GM12873 (cell line): ENCODE results near the gene ILF2.

Experiments
- TF ChIP-seq, protein P1 (sequence below): IDR thresholded peaks from 2 replicates; pipeline ENCODE4 v1.5.1; 2012; ENCODE audit warnings: low read depth, mild to moderate bottlenecking, moderate library complexity, low read length, control low read depth; ENCODE audit not compliant: insufficient read depth; ENCODE audit errors: missing control alignments

ILF2 gene

DNA sequence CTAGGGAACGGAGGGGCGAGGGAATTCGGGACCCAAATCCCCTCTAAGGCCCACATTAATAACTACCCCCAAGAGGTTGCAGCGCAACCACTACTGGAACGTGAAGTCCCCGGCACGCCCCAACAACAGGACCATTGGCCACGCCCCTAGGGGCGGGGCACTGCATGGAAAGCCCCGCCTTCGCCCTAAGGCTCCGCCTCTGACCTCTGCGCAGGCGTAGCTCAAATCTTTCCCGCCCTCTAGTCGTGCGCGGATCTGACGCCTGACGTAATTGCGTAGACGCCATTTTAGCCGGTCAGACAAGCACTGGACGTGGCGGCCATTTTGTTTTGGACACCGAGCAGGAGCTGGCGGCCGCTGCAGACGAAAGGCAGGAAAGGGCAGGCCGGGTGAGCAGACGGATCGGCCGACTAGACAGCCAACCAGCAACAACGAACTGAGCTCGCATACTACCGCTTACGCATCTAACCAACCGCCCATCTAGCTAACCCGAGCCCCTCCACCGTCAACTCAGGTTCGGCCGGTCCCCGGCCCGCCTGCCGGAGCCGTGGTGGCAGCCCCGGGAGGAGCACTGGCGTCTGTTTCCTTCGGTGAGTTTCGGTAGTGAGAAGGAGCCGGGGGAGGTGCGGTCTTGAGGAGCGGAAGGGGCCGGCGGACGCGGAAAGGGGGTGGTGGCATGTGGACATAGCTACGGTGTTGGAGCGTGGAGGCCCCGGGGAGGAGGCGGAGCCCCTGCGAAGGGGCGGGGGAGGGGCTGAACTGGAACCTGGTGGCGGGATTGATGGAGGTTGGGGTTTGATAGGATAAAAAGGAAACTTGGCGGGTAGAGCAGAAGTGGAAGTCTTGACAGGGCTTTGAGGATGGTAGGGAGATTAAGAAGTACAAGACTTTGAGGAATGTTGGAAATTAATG lies 36.8 kb downstream of the ILF2 start, which contains the start of gene CHTOP:
Gene CHTOP, plus strand, starts transcription at position 313 of the 912 bp plus-strand sequence. CDS start 2,523 bp downstream, outside the sequence.
- TF ChIP-seq, protein P1, sequence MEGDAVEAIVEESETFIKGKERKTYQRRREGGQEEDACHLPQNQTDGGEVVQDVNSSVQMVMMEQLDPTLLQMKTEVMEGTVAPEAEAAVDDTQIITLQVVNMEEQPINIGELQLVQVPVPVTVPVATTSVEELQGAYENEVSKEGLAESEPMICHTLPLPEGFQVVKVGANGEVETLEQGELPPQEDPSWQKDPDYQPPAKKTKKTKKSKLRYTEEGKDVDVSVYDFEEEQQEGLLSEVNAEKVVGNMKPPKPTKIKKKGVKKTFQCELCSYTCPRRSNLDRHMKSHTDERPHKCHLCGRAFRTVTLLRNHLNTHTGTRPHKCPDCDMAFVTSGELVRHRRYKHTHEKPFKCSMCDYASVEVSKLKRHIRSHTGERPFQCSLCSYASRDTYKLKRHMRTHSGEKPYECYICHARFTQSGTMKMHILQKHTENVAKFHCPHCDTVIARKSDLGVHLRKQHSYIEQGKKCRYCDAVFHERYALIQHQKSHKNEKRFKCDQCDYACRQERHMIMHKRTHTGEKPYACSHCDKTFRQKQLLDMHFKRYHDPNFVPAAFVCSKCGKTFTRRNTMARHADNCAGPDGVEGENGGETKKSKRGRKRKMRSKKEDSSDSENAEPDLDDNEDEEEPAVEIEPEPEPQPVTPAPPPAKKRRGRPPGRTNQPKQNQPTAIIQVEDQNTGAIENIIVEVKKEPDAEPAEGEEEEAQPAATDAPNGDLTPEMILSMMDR, result no peak

DNA sequence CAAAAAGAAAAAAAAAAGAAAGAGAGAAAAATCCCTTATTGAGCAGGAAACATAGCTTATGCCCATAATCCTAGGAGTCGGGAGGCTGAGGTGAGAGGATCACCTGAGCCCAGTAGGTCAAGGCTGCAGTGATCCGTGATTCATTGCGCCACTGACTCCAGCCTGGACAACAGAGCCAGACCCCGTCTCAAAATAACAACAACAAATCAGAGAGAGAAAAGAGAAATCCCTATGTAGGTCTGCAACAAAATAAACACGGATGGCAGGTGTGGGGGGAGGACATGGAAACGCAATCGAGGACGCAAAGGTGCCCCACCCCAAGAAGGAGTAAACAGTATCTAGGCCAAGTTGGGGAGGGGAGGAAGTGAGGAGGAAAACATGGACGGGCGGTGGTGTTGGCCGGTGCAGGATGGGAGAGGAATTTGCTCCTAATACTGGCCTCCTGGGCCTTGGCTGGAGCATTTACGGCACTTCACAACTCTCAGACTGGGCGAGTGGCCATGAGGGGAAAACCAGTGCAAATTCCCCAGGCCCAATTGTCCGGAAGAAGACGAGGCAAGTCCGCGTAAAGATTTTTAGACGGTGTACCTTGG lies 37.5 kb downstream of the ILF2 start:
- TF ChIP-seq, protein P1, result no peak

DNA sequence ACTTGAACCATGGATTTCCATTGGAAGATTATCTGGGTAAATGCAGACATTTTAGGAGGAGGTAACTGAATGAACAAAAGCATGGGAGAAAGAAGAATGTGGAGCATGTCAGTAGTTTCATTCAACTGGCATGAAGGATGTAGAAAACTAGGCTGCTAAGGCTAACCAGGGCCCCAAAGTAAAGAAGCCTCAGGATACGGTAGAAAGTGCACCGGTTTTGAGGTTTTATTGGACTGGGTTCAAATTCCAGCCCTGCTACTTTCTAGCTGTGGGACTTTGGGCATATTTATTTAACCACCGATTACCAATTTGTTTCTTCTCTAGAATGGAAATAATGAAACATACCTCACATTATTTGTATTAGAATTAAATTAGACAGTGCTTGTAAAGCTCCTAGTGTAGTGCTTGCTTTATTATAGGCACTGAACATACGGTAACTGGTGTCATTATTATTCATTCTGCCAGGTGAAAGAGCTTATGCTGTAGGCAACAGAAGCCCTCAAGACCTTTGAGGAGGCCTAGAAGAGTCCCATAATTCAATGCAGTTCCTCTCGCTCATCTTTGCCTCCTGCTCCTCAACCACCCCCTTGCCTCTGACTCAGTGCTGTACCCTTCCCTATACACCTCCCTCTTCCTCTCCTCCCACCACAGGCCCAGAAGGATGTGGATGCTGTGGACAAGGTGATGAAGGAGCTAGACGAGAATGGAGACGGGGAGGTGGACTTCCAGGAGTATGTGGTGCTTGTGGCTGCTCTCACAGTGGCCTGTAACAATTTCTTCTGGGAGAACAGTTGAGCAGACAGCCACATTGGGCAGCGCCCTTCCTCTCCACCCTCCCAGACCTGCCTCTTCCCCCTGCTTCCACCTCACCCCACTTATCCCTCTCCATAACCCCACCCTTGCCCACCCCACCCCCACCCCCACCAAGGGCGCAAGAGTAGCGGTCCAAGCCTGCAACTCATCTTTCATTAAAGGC lies 39.5 kb downstream of the ILF2 start:
- TF ChIP-seq, protein P1, result no peak

DNA sequence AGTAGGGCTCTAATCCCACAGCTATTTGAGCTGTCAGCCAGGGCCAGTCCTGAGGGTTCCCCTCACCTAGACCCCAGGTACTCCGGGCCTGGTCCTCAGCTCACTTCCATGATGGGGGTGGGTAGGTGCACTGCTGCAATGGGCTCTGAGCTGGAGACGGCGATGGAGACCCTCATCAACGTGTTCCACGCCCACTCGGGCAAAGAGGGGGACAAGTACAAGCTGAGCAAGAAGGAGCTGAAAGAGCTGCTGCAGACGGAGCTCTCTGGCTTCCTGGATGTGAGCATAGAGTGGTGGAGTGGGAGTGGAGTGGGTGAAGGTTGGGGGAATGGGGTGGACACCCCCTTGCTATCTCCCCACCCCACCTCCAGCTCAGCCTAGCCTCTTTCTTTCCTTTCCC lies 40.4 kb downstream of the ILF2 start:
- TF ChIP-seq, protein P1, result no peak

DNA sequence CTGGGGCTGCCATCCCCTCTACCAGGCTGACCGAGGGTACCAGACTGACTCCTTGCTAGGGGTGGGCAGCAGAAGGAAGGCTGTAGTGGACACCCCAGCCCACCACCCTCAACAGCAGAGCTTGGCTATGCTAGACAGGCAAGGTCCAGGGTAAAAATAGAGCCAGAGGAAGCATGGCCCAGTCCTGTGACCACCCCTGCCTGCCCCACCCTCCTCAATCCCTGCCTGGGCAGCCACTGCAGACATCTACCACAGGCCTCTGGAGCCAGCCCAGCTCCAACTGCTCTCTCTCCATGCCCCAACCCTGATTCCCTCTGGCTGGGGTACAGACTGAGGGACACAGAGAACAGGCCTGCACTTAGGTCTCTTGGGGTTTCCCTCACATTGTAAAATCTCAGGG lies 40.8 kb downstream of the ILF2 start:
- TF ChIP-seq, protein P1, result no peak

DNA sequence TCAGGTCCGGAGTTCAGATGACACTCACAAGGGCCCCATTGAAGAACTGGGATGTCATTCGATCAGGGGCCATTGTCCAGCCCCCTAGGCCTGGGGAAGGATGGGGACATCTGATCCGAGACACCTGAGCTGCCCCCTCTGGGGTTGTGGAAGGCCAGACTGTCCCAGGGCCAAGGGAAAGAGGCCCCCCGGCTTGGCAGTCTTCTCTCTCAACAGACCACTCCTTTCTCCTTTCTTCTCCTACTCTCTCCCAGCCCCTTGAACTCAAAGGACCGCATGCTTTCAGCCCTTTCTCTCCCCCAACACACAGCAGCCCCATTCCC lies 41.5 kb downstream of the ILF2 start:
- TF ChIP-seq, protein P1, result no peak
